Panc1 (cell line): ENCODE data around the gene APLF. TPM values are rescaled to one million over a fixed set of nuclear protein-coding genes. Genes with fewer than 3 reads are reported as not detected.

Experiments used
- ATAC-seq: fragments of 200-7000 bp; cut with Tn5 transposase; 2 replicates; pipeline ENCODE4 v1.9.1; 2020; ENCODE audit warnings: mild to moderate bottlenecking, moderate library complexity
- BruUV-seq: library from RNA; stranded (reverse); fragments of 400-500 nt; replicated peaks from 2 replicates; lab custom pipeline; 2021; lab: Mats Ljungman, UMichigan
- CTCF ChIA-PET: fragments of 300-600 bp; sonication (Branson Sonifier 250); formaldehyde crosslinking; loops from one replicate; lab custom pipeline; 2022; ENCODE audit warnings: antibody characterized with exemption; lab: Charles Lee
- POLR2A ChIA-PET: fragments of 300-600 bp; sonication (Branson Sonifier 250); formaldehyde crosslinking; loops from one replicate; lab custom pipeline; 2022; ENCODE audit warnings: antibody characterized with exemption; lab: Charles Lee
- DNase-seq: peaks from one replicate; pipeline ENCODE4 v3.0.0-alpha.2; 2010; ENCODE audit warnings: low read depth, low spot score
- H3K27ac ChIP-seq: 2 replicates; pipeline ENCODE4 v1.5.1; 2011; ENCODE audit warnings: mild to moderate bottlenecking, low read length, inconsistent platforms
- H3K27me3 ChIP-seq: fragments of 200-500 bp; sonication (Bioruptor generic); 2 replicates; pipeline ENCODE4 v1.6.0; 2014; ENCODE audit warnings: low read length, inconsistent platforms; ENCODE audit not compliant: control insufficient read depth, insufficient read depth
- H3K36me3 ChIP-seq: fragments of 200-500 bp; sonication (Bioruptor generic); 2 replicates; pipeline ENCODE4 v1.5.1; 2014; ENCODE audit warnings: inconsistent platforms, mild to moderate bottlenecking, low read length, moderate library complexity; ENCODE audit not compliant: control insufficient read depth, insufficient read depth
- H3K4me1 ChIP-seq: 2 replicates; pipeline ENCODE4 v1.5.1; 2011; ENCODE audit warnings: inconsistent platforms, mild to moderate bottlenecking, low read length, moderate library complexity; ENCODE audit not compliant: control insufficient read depth, insufficient read depth
- H3K4me3 ChIP-seq, 2 experiments: 2 replicates each; pipeline ENCODE4 v1.5.1; 2011 to 2012; ENCODE audit warnings: low read depth in 2 of 2, low read length in 2 of 2, mild to moderate bottlenecking in 2 of 2, inconsistent platforms in 1 of 2, moderate library complexity in 1 of 2
- H3K9me3 ChIP-seq: fragments of 200-500 bp; sonication (Bioruptor generic); 2 replicates; pipeline ENCODE4 v1.5.1; 2014; ENCODE audit warnings: low read depth, mild to moderate bottlenecking, inconsistent platforms, low read length, moderate library complexity; ENCODE audit not compliant: control insufficient read depth, insufficient read depth
- POLR2AphosphoS5 ChIP-seq: IDR thresholded peaks from 2 replicates; pipeline ENCODE4 v1.6.1; 2012; ENCODE audit warnings: mild to moderate bottlenecking, low read depth, low read length, moderate library complexity
- REST ChIP-seq, 2 experiments: IDR thresholded peaks; 2 replicates each; pipeline ENCODE4 v1.6.1; 2011 to 2012; ENCODE audit warnings: low read depth in 2 of 2, control low read depth in 1 of 2, low read length in 1 of 2, mild to moderate bottlenecking in 1 of 2, moderate library complexity in 1 of 2; ENCODE audit not compliant: insufficient read depth in 1 of 2
- SIN3A ChIP-seq: IDR thresholded peaks from 2 replicates; pipeline ENCODE4 v1.6.1; 2012; ENCODE audit warnings: low read depth, mild to moderate bottlenecking, low read length, moderate library complexity, borderline replicate concordance; ENCODE audit not compliant: insufficient read depth
- TCF7L2 ChIP-seq: IDR thresholded peaks from 2 replicates; pipeline ENCODE4 v1.6.1; 2011; ENCODE audit warnings: mild to moderate bottlenecking, low read depth, low read length, inconsistent platforms
- in situ Hi-C: cut with HindIII; loops from 2 replicates; pipeline ENCODE4 v1.10.0; 2016; ENCODE audit warnings: low sequenced_read_pairs, low pct_unique_long_range_greater_than_20kb
- intact Hi-C: fragments of 100-400 bp; cut with micrococcal nuclease; formaldehyde crosslinking; loops from one replicate; pipeline ENCODE4 v1.10.0; 2022; ENCODE audit not compliant: unreplicated experiment
- total RNA-seq: library from RNA; stranded (reverse); gene quantifications from one replicate; pipeline ENCODE4 v1.2.1, GENCODE V29; 2021; ENCODE audit not compliant: unreplicated experiment
- TF ChIP-seq, protein P1 (sequence below): fragments of 450-650 bp; IDR thresholded peaks from 2 replicates; pipeline ENCODE4 v1.5.1; 2017; ENCODE audit warnings: mild to moderate bottlenecking

Gene APLF
- total RNA-seq, 1 experiment from 2014 or later: 2.6 TPM

DNA sequence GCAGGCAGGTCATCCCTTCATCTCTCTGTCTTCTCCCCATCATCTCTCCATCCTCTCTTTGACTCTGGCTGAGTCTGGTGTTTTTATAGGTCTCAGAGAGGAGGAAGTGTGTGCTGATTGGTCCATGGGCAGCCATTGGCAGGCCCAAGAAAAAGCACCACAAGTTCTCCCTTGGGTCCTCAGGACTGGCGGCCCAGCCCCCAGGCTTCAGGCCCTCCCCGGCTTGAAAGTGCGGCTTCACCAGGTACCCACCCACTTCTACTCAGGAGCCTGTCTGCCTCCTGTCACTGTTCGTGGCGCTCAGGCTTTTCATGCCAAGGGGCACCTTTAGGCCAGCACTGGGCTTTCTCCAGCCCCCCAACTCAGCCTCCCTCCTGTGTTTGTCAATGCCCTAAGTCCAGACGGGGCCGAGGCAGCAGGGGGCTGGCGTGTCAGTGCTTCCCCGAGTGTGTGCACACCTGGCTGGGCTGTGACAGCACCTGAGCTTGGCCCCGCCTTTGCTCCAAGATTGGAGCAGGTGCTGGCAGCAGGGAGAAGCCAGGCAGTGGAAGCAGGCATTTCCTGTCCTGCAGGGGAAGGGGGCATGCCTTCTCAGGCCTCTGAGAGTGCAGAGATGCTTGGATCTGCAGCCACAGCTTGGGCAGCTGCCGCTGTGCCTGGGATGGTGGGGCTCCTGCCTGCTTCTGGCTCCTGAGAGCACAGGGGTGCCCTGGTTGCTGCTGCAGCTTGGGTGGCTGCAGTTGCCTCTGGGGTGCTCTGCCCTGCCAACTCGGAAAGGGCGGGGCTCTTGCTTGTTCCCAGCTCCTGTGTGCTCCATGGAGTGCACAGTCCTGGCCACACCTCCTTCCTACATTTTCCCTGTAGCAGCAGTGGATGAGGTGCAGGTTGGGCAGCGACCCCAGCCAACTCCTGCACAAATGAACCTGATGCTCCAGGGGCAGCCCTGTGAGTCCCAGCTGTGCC, 34.4 kb upstream of the APLF start:
- Histone ChIP-seq H3K9me3 (no peaks in the 10 kb centered on the region), H3K4me1 (no peaks in the 10 kb centered on the region), H3K4me3 (no peak overlapping the region), H3K27me3 (no peaks in the 10 kb centered on the region; the same call in 1 of the 2 replicates), H3K27ac (no peak overlapping the region), H3K36me3 (no peaks in the 10 kb centered on the region)
- intact Hi-C loops: no loop called here
- ATAC-seq (no peak), DNase-seq (no peak)
- TF ChIP-seq, protein P1, sequence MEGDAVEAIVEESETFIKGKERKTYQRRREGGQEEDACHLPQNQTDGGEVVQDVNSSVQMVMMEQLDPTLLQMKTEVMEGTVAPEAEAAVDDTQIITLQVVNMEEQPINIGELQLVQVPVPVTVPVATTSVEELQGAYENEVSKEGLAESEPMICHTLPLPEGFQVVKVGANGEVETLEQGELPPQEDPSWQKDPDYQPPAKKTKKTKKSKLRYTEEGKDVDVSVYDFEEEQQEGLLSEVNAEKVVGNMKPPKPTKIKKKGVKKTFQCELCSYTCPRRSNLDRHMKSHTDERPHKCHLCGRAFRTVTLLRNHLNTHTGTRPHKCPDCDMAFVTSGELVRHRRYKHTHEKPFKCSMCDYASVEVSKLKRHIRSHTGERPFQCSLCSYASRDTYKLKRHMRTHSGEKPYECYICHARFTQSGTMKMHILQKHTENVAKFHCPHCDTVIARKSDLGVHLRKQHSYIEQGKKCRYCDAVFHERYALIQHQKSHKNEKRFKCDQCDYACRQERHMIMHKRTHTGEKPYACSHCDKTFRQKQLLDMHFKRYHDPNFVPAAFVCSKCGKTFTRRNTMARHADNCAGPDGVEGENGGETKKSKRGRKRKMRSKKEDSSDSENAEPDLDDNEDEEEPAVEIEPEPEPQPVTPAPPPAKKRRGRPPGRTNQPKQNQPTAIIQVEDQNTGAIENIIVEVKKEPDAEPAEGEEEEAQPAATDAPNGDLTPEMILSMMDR: no peak
- TF ChIP-seq REST (IDR thresholded peaks at IDR 0.05; ENCODE audit: insufficient read depth in 1 of 2, low read depth in 2 of 2, low read length in 1 of 2): no peak
- TF ChIP-seq SIN3A: no peak
- TF ChIP-seq POLR2AphosphoS5: no peak
- TF ChIP-seq TCF7L2: no peak
- CTCF ChIA-PET: no interaction called here
- BruUV-seq: no TSS peak
- in situ Hi-C loops: no loop called here
- POLR2A ChIA-PET: no interaction called here

GRCh38 chr2:68434981-68435380, 32.4 kb upstream of the APLF start:
- in situ Hi-C loops: no loop called here
- no peak overlapping the region for H3K4me3 ChIP-seq
- no peak for ATAC-seq

More at GRCh38 chr2:68434981-68435380, 32.4 kb upstream of the APLF start:
- BruUV-seq: no TSS peak
- no peak for DNase-seq
- H3K4me1 ChIP-seq: no peaks in the 10 kb centered on the region
- intact Hi-C loops: no loop called here
- TF ChIP-seq, protein P1: no peak
- TF ChIP-seq SIN3A (no peak), REST (IDR thresholded peaks at IDR 0.05; ENCODE audit: insufficient read depth in 1 of 2, low read depth in 2 of 2, low read length in 1 of 2) (no peak), TCF7L2 (no peak), POLR2AphosphoS5 (no peak)
- H3K27me3 ChIP-seq: no peaks in the 10 kb centered on the region
- H3K27ac ChIP-seq: no peak overlapping the region
- ChIA-PET CTCF (no interaction called here), POLR2A (no interaction called here)
- no peaks in the 10 kb centered on the region for H3K9me3 ChIP-seq
- H3K36me3 ChIP-seq: no peaks in the 10 kb centered on the region
